ENCODE results near the gene MCM9.

Gene MCM9

GRCh38 chr6:118786596-118787453 is 148.1 kb downstream of the MCM9 start:
- peaks cover 0 to 6% (median 2%) of the 10 kb centered on the region in 4 donors for H3K4me1 ChIP-seq
- no peaks in the 10 kb centered on the region for H3K9me3 ChIP-seq
- H3K36me3 ChIP-seq, result no peaks in the 10 kb centered on the region
- intact Hi-C loops (cut with DNase I; ENCODE audit: low total_unique reads), result loop anchor here (10.0 kb wide), 1 partner anchor 512 kb away; no protein-coding TSS in a partner anchor
- H3K4me3 ChIP-seq, result no peak overlapping the region
- H3K27ac ChIP-seq, result no peak overlapping the region
- DNase-seq, result no peak
- no peak for TF ChIP-seq CTCF (IDR thresholded peaks at IDR 0.05)
- no peaks in the 10 kb centered on the region for H3K27me3 ChIP-seq

GRCh38 chr6:118785601-118786000 is 149.4 kb downstream of the MCM9 start:
- no peak for TF ChIP-seq CTCF (IDR thresholded peaks at IDR 0.05)
- intact Hi-C loops (cut with DNase I; ENCODE audit: low total_unique reads), result loop anchor here (10.0 kb wide), 1 partner anchor 511 kb away; no protein-coding TSS in a partner anchor
- Histone ChIP-seq H3K27ac (no peak overlapping the region), H3K9me3 (no peaks in the 10 kb centered on the region), H3K27me3 (no peaks in the 10 kb centered on the region), H3K36me3 (no peaks in the 10 kb centered on the region), H3K4me3 (no peak overlapping the region), H3K4me1 (peaks cover 0 to 6% (median 2%) of the 10 kb centered on the region in 4 donors)
- no peak for DNase-seq

- TF ChIP-seq CTCF (IDR thresholded peaks at IDR 0.05), result no peak
- H3K4me1 ChIP-seq, result peaks cover 0 to 6% (median 2%) of the 10 kb centered on the region in 4 donors
- H3K9me3 ChIP-seq, result no peaks in the 10 kb centered on the region
- intact Hi-C loops (cut with DNase I; ENCODE audit: low total_unique reads), result loop anchor here (10.0 kb wide), 1 partner anchor 510 kb away; no protein-coding TSS in a partner anchor
- no peaks in the 10 kb centered on the region for H3K27me3 ChIP-seq
- H3K36me3 ChIP-seq, result no peaks in the 10 kb centered on the region
- H3K4me3 ChIP-seq, result no peak overlapping the region
- DNase-seq, result no peak
- no peak overlapping the region for H3K27ac ChIP-seq
Observed at GRCh38 chr6:118784641-118785164, 150.3 kb downstream of the MCM9 start.

GRCh38 chr6:118783931-118784550 is 150.9 kb downstream of the MCM9 start:
- no peak for DNase-seq
- Histone ChIP-seq H3K27me3 (no peaks in the 10 kb centered on the region), H3K36me3 (no peaks in the 10 kb centered on the region), H3K4me3 (no peak overlapping the region), H3K4me1 (peaks cover 0 to 6% (median 2%) of the 10 kb centered on the region in 4 donors), H3K9me3 (no peaks in the 10 kb centered on the region), H3K27ac (no peak overlapping the region)
- no peak for TF ChIP-seq CTCF (IDR thresholded peaks at IDR 0.05)
- intact Hi-C loops (cut with DNase I; ENCODE audit: low total_unique reads), result loop anchor here (10.0 kb wide), 1 partner anchor 509 kb away; no protein-coding TSS in a partner anchor

GRCh38 chr6:118782651-118783050 is 152.3 kb downstream of the MCM9 start:
- TF ChIP-seq CTCF (IDR thresholded peaks at IDR 0.05), result no peak
- Histone ChIP-seq H3K27me3 (no peaks in the 10 kb centered on the region), H3K36me3 (no peaks in the 10 kb centered on the region), H3K4me3 (no peak overlapping the region), H3K27ac (no peak overlapping the region), H3K4me1 (peaks cover 0 to 6% (median 2%) of the 10 kb centered on the region in 4 donors), H3K9me3 (no peaks in the 10 kb centered on the region)
- intact Hi-C loops (cut with DNase I; ENCODE audit: low total_unique reads), result loop anchor here (10.0 kb wide), 1 partner anchor 508 kb away; no protein-coding TSS in a partner anchor
- DNase-seq, result no peak
